Endothelial cell of umbilical vein (primary cell): ENCODE data around the gene MAX. TPM values are rescaled to one million over a fixed set of nuclear protein-coding genes. Genes with fewer than 3 reads are reported as not detected.

Source experiments
- BruUV-seq: library from RNA; stranded (reverse); fragments of 400-500 nt; replicated peaks from 2 replicates; lab custom pipeline; 2021; lab: Mats Ljungman, UMichigan
- CTCF ChIA-PET: fragments of 300-600, 350-600 bp; sonication (Branson Sonifier 250); formaldehyde crosslinking; loops from one replicate; lab custom pipeline; 2021; ENCODE audit warnings: antibody characterized with exemption, inconsistent platforms; lab: Charles Lee
- POLR2A ChIA-PET: fragments of 300-600, 350-600 bp; sonication (Branson Sonifier 250); formaldehyde crosslinking; loops from one replicate; lab custom pipeline; 2021; ENCODE audit warnings: antibody characterized with exemption, inconsistent platforms; lab: Charles Lee
- DNase-seq: peaks from one replicate; pipeline ENCODE4 v3.0.0-alpha.2; 2011; ENCODE audit warnings: low read depth, low spot score
- FAIRE-seq: peaks from 2 replicates; lab custom pipeline; 2011; peaks lifted over from hg19 to GRCh38; lab: Jason Lieb, UNC
- H2AFZ ChIP-seq: 2 replicates; pipeline ENCODE4 v1.6.0; 2012; ENCODE audit warnings: low read depth, low read length, control low read depth, inconsistent platforms
- H3K27ac ChIP-seq: 2 replicates; pipeline ENCODE4 v1.5.1; 2011; ENCODE audit warnings: low read depth, mild to moderate bottlenecking, control low read depth, low read length, moderate library complexity; ENCODE audit not compliant: insufficient read depth
- H3K27me3 ChIP-seq, 2 experiments: 2 replicates each; pipeline versions ENCODE4 v1.6.0 to v1.6.1; 2011; ENCODE audit warnings: low read length in 2 of 2, mixed read lengths in 1 of 2; ENCODE audit not compliant: control insufficient read depth in 2 of 2, insufficient read depth in 2 of 2
- H3K36me3 ChIP-seq, 2 experiments: 2 replicates in 1 of 2; 3 replicates in 1 of 2; pipeline ENCODE4 v1.5.1; 2011; ENCODE audit warnings: low read length in 2 of 2, mild to moderate bottlenecking in 1 of 2, moderate library complexity in 1 of 2; ENCODE audit not compliant: control insufficient read depth in 2 of 2, insufficient read depth in 2 of 2; ENCODE audit errors: extremely low read depth in 1 of 2
- H3K4me1 ChIP-seq: 3 replicates; pipeline ENCODE4 v1.5.1; 2011; ENCODE audit warnings: mild to moderate bottlenecking, low read length; ENCODE audit not compliant: control insufficient read depth, insufficient read depth; ENCODE audit errors: extremely low read depth
- H3K4me2 ChIP-seq: 2 replicates; pipeline ENCODE4 v1.6.1; 2011; ENCODE audit warnings: low read length, control low read depth, mixed read lengths; ENCODE audit not compliant: insufficient read depth
- H3K4me3 ChIP-seq, 3 experiments: fragments of 200-600 bp in 1 of 3; sonication (generic), shearing (Covaris generic) in 1 of 3; replicated peaks in 1 of 3; 2 replicates each; pipeline ENCODE4 v1.5.1; 2011 to 2016; ENCODE audit warnings: control low read depth in 3 of 3, low read length in 3 of 3, mild to moderate bottlenecking in 2 of 3, inconsistent platforms in 1 of 3, low read depth in 1 of 3, moderate library complexity in 1 of 3; ENCODE audit not compliant: insufficient read depth in 1 of 3
- H3K79me2 ChIP-seq: 2 replicates; pipeline ENCODE4 v1.6.0; 2012; ENCODE audit warnings: low read length, inconsistent platforms; ENCODE audit not compliant: control insufficient read depth, insufficient read depth
- H3K9ac ChIP-seq: replicated peaks from 2 replicates; pipeline ENCODE3; 2011; ENCODE audit warnings: low read length, control low read depth; ENCODE audit not compliant: insufficient read depth; ENCODE audit errors: extremely low read depth
- H3K9me1 ChIP-seq: replicated peaks from 3 replicates; pipeline ENCODE4 v1.6.0; 2011; ENCODE audit warnings: mild to moderate bottlenecking, low read length; ENCODE audit not compliant: control insufficient read depth, insufficient read depth; ENCODE audit errors: extremely low read depth
- H3K9me3 ChIP-seq: replicated peaks from 2 replicates; pipeline ENCODE4 v1.5.1; 2012; ENCODE audit warnings: low read length, inconsistent platforms; ENCODE audit not compliant: control insufficient read depth, insufficient read depth
- H4K20me1 ChIP-seq: replicated peaks from 2 replicates; pipeline ENCODE3; 2011; ENCODE audit warnings: mild to moderate bottlenecking, low read length; ENCODE audit not compliant: control insufficient read depth, insufficient read depth; ENCODE audit errors: extremely low read depth
- CTCF ChIP-seq, 2 donors: IDR thresholded peaks; 1 replicate in 1 of 2; 2 replicates in 1 of 2; pipeline ENCODE4 v1.5.1; 2011; ENCODE audit warnings: low read length in 2 of 2, mild to moderate bottlenecking in 2 of 2, moderate library complexity in 2 of 2, control low read depth in 1 of 2, inconsistent platforms in 1 of 2, low read depth in 1 of 2; ENCODE audit not compliant: insufficient read depth in 1 of 2; ENCODE audit errors: extremely low read depth in 1 of 2
- EZH2 ChIP-seq: IDR thresholded peaks from 2 replicates; pipeline ENCODE4 v1.6.1; 2012; ENCODE audit warnings: borderline replicate concordance, low read depth, mild to moderate bottlenecking, moderate library complexity, low read length, inconsistent platforms; ENCODE audit not compliant: severe bottlenecking
- FOS ChIP-seq: IDR thresholded peaks from 2 replicates; pipeline ENCODE4 v1.6.1; 2011; ENCODE audit warnings: mild to moderate bottlenecking, low read length, moderate library complexity, borderline replicate concordance; ENCODE audit not compliant: insufficient read depth
- GATA2 ChIP-seq: IDR thresholded peaks from 2 replicates; pipeline ENCODE4 v1.7.0; 2011; ENCODE audit warnings: low read depth, mild to moderate bottlenecking, moderate library complexity, mixed read lengths, low read length; ENCODE audit not compliant: insufficient read length, insufficient read depth
- JUN ChIP-seq: IDR thresholded peaks from 2 replicates; pipeline ENCODE4 v1.6.1; 2011; ENCODE audit warnings: borderline replicate concordance, low read depth; ENCODE audit not compliant: insufficient read length, insufficient read depth
- MAX ChIP-seq: IDR thresholded peaks from 2 replicates; pipeline ENCODE4 v1.6.1; 2011; ENCODE audit not compliant: insufficient read depth, insufficient read length
- MYC ChIP-seq: IDR thresholded peaks from one replicate; pipeline ENCODE4 v1.6.1; 2011; ENCODE audit warnings: mild to moderate bottlenecking, low read depth, low read length
- POLR2A ChIP-seq: IDR thresholded peaks from 2 replicates; pipeline ENCODE4 v1.6.1; 2012; ENCODE audit warnings: low read depth, mild to moderate bottlenecking, control low read depth, low read length
- POLR2AphosphoS5 ChIP-seq: IDR thresholded peaks from 2 replicates; pipeline ENCODE4 v1.6.1; 2012; ENCODE audit warnings: low read depth, mild to moderate bottlenecking, control low read depth, low read length, moderate library complexity; ENCODE audit not compliant: insufficient read depth
- dilution Hi-C: fragments of 300-500 bp; cut with MboI; formaldehyde crosslinking; loops from one replicate; pipeline ENCODE4 v1.15.0; 2019; ENCODE audit warnings: low sequenced_read_pairs; ENCODE audit not compliant: extremely low pct_ligation_motif_present
- intact Hi-C: fragments of 100-400 bp; cut with micrococcal nuclease; formaldehyde crosslinking; loops from one replicate; pipeline ENCODE4 v1.10.0; 2022
- polyA plus RNA-seq, 4 experiments: library from polyadenylated mRNA; depleted of rRNA in 3 of 4; stranded (reverse) in 3 of 4; unstranded in 1 of 4; fragments of >200 nt; gene quantifications; 2 replicates each; pipeline versions ENCODE4 v1.2.1 to v1.2.3, GENCODE V29; 2011 to 2012; ENCODE audit warnings: missing spikeins in 1 of 4
- total RNA-seq: library from RNA; stranded (reverse); gene quantifications from 2 replicates; pipeline ENCODE4 v1.2.3, GENCODE V29; 2021

MAX gene
- total and polyA plus RNA-seq, 2 donors (not counting 3 experiments of a cell fraction or from before 2014, with no cell fraction given): 70.1 to 79.5 TPM

GRCh38 chr14:65082930-65083329, 19.4 kb downstream of the MAX start:
- no peak overlapping the region for H3K4me2 ChIP-seq
- H3K4me3 ChIP-seq: no peak overlapping the region
- no peak overlapping the region for H2AFZ ChIP-seq
- no peaks in the 10 kb centered on the region for H4K20me1 ChIP-seq
- FAIRE-seq: no peak
- H3K4me1 ChIP-seq: peaks cover 10% of the 10 kb centered on the region
- no peaks in the 10 kb centered on the region for H3K9me1 ChIP-seq
- H3K79me2 ChIP-seq: peaks cover 17% of the 10 kb centered on the region
- no TSS peak for BruUV-seq
- POLR2A ChIA-PET: interaction anchor here (0.6 kb wide), 1 partner anchor 19 kb away, joined by 3 read pairs; the partner anchor contains the start of gene MAX
- no peak overlapping the region for H3K27ac ChIP-seq
- H3K9me3 ChIP-seq: no peaks in the 10 kb centered on the region
- dilution Hi-C loops (no loop called here), intact Hi-C loops (no loop called here)
- CTCF ChIA-PET: no interaction called here
- no peak for TF ChIP-seq MYC
- no peak for TF ChIP-seq JUN
- no peak for TF ChIP-seq CTCF (IDR thresholded peaks at IDR 0.05; ENCODE audit: extremely low read depth in 1 of 2, insufficient read depth in 1 of 2, low read depth in 1 of 2, low read length in 2 of 2)
- no peak for TF ChIP-seq EZH2
- no peak for TF ChIP-seq POLR2A
- TF ChIP-seq FOS: no peak
- no peak for TF ChIP-seq POLR2AphosphoS5
- TF ChIP-seq GATA2: no peak
- TF ChIP-seq MAX: no peak
- no peaks in the 10 kb centered on the region for H3K27me3 ChIP-seq
- peaks cover 13 to 31% of the 10 kb centered on the region in 2 experiments for H3K36me3 ChIP-seq
- no peak overlapping the region for H3K9ac ChIP-seq
- no peak for DNase-seq
